Liver (tissue), 9 donors: Measurements from ENCODE around the gene SEC24C. TPM values are rescaled to one million over a fixed set of nuclear protein-coding genes. Genes with fewer than 3 reads are reported as not detected.

Source experiments
- DNase-seq: peaks from one replicate; pipeline ENCODE4 v3.0.0-alpha.2; 2017; ENCODE audit warnings: low spot score
- H3K27ac ChIP-seq, 2 donors: one replicate each; pipeline ENCODE4 v1.7.0; 2013; ENCODE audit warnings: inconsistent platforms in 2 of 2, low read length in 2 of 2, control low read depth in 1 of 2, low read depth in 1 of 2, mild to moderate bottlenecking in 1 of 2
- H3K27me3 ChIP-seq, 4 donors: one replicate each; pipeline versions ENCODE4 v1.6.1 to v1.7.0; 2013; ENCODE audit warnings: low read length in 3 of 4, inconsistent platforms in 1 of 4, mild to moderate bottlenecking in 1 of 4, moderate library complexity in 1 of 4; ENCODE audit not compliant: control insufficient read depth in 4 of 4, insufficient read depth in 4 of 4
- H3K36me3 ChIP-seq, 4 donors: one replicate each; pipeline versions ENCODE4 v1.6.1 to v1.7.0; 2013; ENCODE audit warnings: low read length in 3 of 4, mild to moderate bottlenecking in 3 of 4, low read depth in 1 of 4, moderate library complexity in 1 of 4; ENCODE audit not compliant: control insufficient read depth in 4 of 4, insufficient read depth in 3 of 4
- H3K4me1 ChIP-seq, 4 donors: one replicate each; pipeline versions ENCODE4 v1.6.1 to v1.7.0; 2013; ENCODE audit warnings: low read length in 3 of 4, mild to moderate bottlenecking in 3 of 4, moderate library complexity in 1 of 4; ENCODE audit not compliant: control insufficient read depth in 4 of 4, insufficient read depth in 4 of 4
- H3K4me3 ChIP-seq, 3 donors: one replicate each; pipeline versions ENCODE4 v1.6.1 to v1.7.0; 2013; ENCODE audit warnings: low read length in 3 of 3, control low read depth in 1 of 3, low read depth in 1 of 3, mild to moderate bottlenecking in 1 of 3
- H3K9ac ChIP-seq, 2 donors: one replicate each; pipeline ENCODE4 v1.7.0; 2013; ENCODE audit warnings: low read length in 2 of 2, mild to moderate bottlenecking in 2 of 2, moderate library complexity in 2 of 2, control low read depth in 1 of 2, low read depth in 1 of 2
- H3K9me3 ChIP-seq, 4 donors: one replicate each; pipeline versions ENCODE4 v1.6.1 to v1.7.0; 2013; ENCODE audit warnings: low read length in 3 of 4; ENCODE audit not compliant: control insufficient read depth in 4 of 4
- ATF3 ChIP-seq: IDR thresholded peaks from 2 replicates; pipeline ENCODE4 v1.6.1; 2016; ENCODE audit warnings: antibody characterized with exemption
- CTCF ChIP-seq: fragments of 150-350 bp; IDR thresholded peaks from 2 replicates; pipeline ENCODE4 v1.5.1; 2017; ENCODE audit warnings: improper control_type of control experiment, low read depth, low read length; ENCODE audit not compliant: missing input control
- EGR1 ChIP-seq, 2 donors: IDR thresholded peaks; 2 replicates each; pipeline ENCODE4 v1.6.1; 2016 to 2018; ENCODE audit warnings: antibody characterized with exemption in 2 of 2, low read depth in 2 of 2
- FOXA1 ChIP-seq: IDR thresholded peaks from 2 replicates; pipeline ENCODE4 v1.6.1; 2016; ENCODE audit warnings: antibody characterized with exemption
- FOXA2 ChIP-seq: IDR thresholded peaks from 2 replicates; pipeline ENCODE4 v1.6.1; 2016; ENCODE audit warnings: antibody characterized with exemption
- GABPA ChIP-seq, 2 donors: IDR thresholded peaks in 1 of 2; conservative IDR thresholded peaks in 1 of 2; 2 replicates each; pipeline ENCODE4 v1.6.1; 2016; ENCODE audit warnings: antibody characterized with exemption in 2 of 2, mild to moderate bottlenecking in 1 of 2, moderate library complexity in 1 of 2
- HNF4A ChIP-seq, 2 donors: conservative IDR thresholded peaks; 2 replicates each; pipeline ENCODE4 v1.6.1; 2016; ENCODE audit warnings: antibody characterized with exemption in 2 of 2, mild to moderate bottlenecking in 2 of 2
- HNF4G ChIP-seq: IDR thresholded peaks from 2 replicates; pipeline ENCODE4 v1.6.1; 2016; ENCODE audit warnings: antibody characterized with exemption
- JUND ChIP-seq, 2 donors: IDR thresholded peaks; 2 replicates each; pipeline ENCODE4 v1.6.1; 2016; ENCODE audit warnings: antibody characterized with exemption in 2 of 2
- MAX ChIP-seq: IDR thresholded peaks from 2 replicates; pipeline ENCODE4 v1.6.1; 2016; ENCODE audit warnings: antibody characterized with exemption
- NR2F2 ChIP-seq: IDR thresholded peaks from 2 replicates; pipeline ENCODE4 v1.6.1; 2016; ENCODE audit warnings: antibody characterized with exemption
- RAD21 ChIP-seq, 2 donors: IDR thresholded peaks; 2 replicates each; pipeline ENCODE4 v1.6.1; 2016; ENCODE audit warnings: antibody characterized with exemption in 2 of 2, mild to moderate bottlenecking in 2 of 2
- REST ChIP-seq: IDR thresholded peaks from 2 replicates; pipeline ENCODE4 v1.6.1; 2016; ENCODE audit warnings: antibody characterized with exemption, mild to moderate bottlenecking
- SP1 ChIP-seq: IDR thresholded peaks from 2 replicates; pipeline ENCODE4 v1.6.1; 2018; ENCODE audit warnings: antibody characterized with exemption, mild to moderate bottlenecking
- TAF1 ChIP-seq: conservative IDR thresholded peaks from 2 replicates; pipeline ENCODE4 v1.6.1; 2016; ENCODE audit warnings: antibody characterized with exemption, mild to moderate bottlenecking
- YY1 ChIP-seq: IDR thresholded peaks from 2 replicates; pipeline ENCODE4 v1.6.1; 2016; ENCODE audit warnings: antibody characterized with exemption, mild to moderate bottlenecking
- ZBTB33 ChIP-seq: IDR thresholded peaks from 2 replicates; pipeline ENCODE4 v1.6.1; 2016; ENCODE audit warnings: antibody characterized with exemption
- WGBS: extraction: QIAGEN DNeasy Blood & Tissue Kit; methylation state at CpG from one replicate; pipeline ENCODE4 v1.1.7; 2013; 5-methylcytosine and 5-hydroxymethylcytosine counted together
- polyA plus RNA-seq, 2 donors: library from polyadenylated mRNA; stranded (reverse) in 1 of 2; unstranded in 1 of 2; fragments of 200-250 nt in 1 of 2; fragments of >200 nt in 1 of 2; fragmentation: Nextera tagmentation in 1 of 2; extraction: Ambion mirVana in 1 of 2; gene quantifications; one replicate each; pipeline versions ENCODE4 v1.2.1 to v1.2.3, GENCODE V29; 2013 to 2015
- total RNA-seq, 2 donors: library from RNA; depleted of rRNA; stranded (reverse); fragments of >200 nt; gene quantifications; one replicate each; pipeline ENCODE4 v1.2.3, GENCODE V29; 2014
- donor health status: healthy.
- donor health status: healthy.
- donor health status: healthy.
- donor health status: healthy.
- donor health status: healthy.

Gene SEC24C
- total and polyA plus RNA-seq, 4 donors = 15.0 to 48.1 (median 40.9) TPM

- no peak for DNase-seq
- H3K9ac ChIP-seq = no peak overlapping the region
- H3K4me3 ChIP-seq = no peak overlapping the region
- H3K27ac ChIP-seq = no peak overlapping the region
- H3K36me3 ChIP-seq = peaks cover 0 to 6% (median 1%) of the 10 kb centered on the region in 4 donors
- WGBS = 92% methylated on average over 10 of the region's 10 CpGs
- H3K27me3 ChIP-seq = no peaks in the 10 kb centered on the region
- TF ChIP-seq HNF4G = no peak
- no peak for TF ChIP-seq JUND (IDR thresholded peaks at IDR 0.05)
- TF ChIP-seq GABPA (IDR thresholded peaks at IDR 0.05 in 1 of 2, conservative IDR thresholded peaks at IDR 0.05 in 1 of 2) = no peak
- no peak for TF ChIP-seq ZBTB33
- no peak for TF ChIP-seq YY1
- TF ChIP-seq RAD21 (IDR thresholded peaks at IDR 0.05) = no peak
- no peak for TF ChIP-seq SP1
- TF ChIP-seq ATF3 = no peak
- no peak for TF ChIP-seq HNF4A (conservative IDR thresholded peaks at IDR 0.05)
- no peak for TF ChIP-seq CTCF
- TF ChIP-seq TAF1 = no peak
- no peak for TF ChIP-seq FOXA1
- TF ChIP-seq MAX = no peak
- no peak for TF ChIP-seq NR2F2
- no peak for TF ChIP-seq FOXA2
- TF ChIP-seq REST = no peak
- no peak for TF ChIP-seq EGR1 (IDR thresholded peaks at IDR 0.05; ENCODE audit: low read depth in 2 of 2)
- H3K9me3 ChIP-seq = no peaks in the 10 kb centered on the region
- H3K4me1 ChIP-seq = peaks cover 18 to 38% (median 35%) of the 10 kb centered on the region in 4 donors
These were observed 74.2 kb downstream of the SEC24C start for GRCh38 chr10:73818402-73818801.

GRCh38 chr10:73819081-73819480 is 74.9 kb downstream of the SEC24C start:
- Histone ChIP-seq H3K36me3 (peaks cover 0 to 5% (median 1%) of the 10 kb centered on the region in 4 donors), H3K9ac (no peak overlapping the region), H3K9me3 (no peaks in the 10 kb centered on the region), H3K4me1 (peaks cover 18 to 38% (median 35%) of the 10 kb centered on the region in 4 donors), H3K27ac (peak overlapping the region; percentile 56 to 81), H3K4me3 (no peak overlapping the region), H3K27me3 (no peaks in the 10 kb centered on the region)
- no peak for DNase-seq
- 60% methylated on average over 5 of the region's 5 CpGs for WGBS
- no peak for TF ChIP-seq TAF1
- TF ChIP-seq EGR1 (IDR thresholded peaks at IDR 0.05; ENCODE audit: low read depth in 2 of 2) = no peak
- no peak for TF ChIP-seq JUND (IDR thresholded peaks at IDR 0.05)
- TF ChIP-seq HNF4A (conservative IDR thresholded peaks at IDR 0.05) = no peak
- no peak for TF ChIP-seq RAD21 (IDR thresholded peaks at IDR 0.05)
